SK-N-SH (cell line): Measurements from ENCODE around the gene CUL7. TPM values are rescaled to one million over a fixed set of nuclear protein-coding genes. Genes with fewer than 3 reads are reported as not detected.
A peak's percentile ranks its signal among the peaks of the same experiment; 100 is the strongest.

Experiments
- CTCF ChIA-PET: fragments of 300-600, 350-600 bp; formaldehyde crosslinking; extraction: SDS; loops from one replicate; lab custom pipeline; 2021; lab: Yijun Ruan, JAX
- POLR2A ChIA-PET: fragments of 350-600 bp; sonication (Branson Sonifier 250); formaldehyde crosslinking; extraction: SDS; loops from one replicate; lab custom pipeline; 2020; ENCODE audit warnings: antibody characterized with exemption, inconsistent platforms; lab: Yijun Ruan, JAX
- DNase-seq: peaks from one replicate; pipeline ENCODE4 v3.0.0; 2012
- H2AFZ ChIP-seq: fragments of 200-600 bp; sonication (generic); 2 replicates; pipeline ENCODE4 v1.8.1; 2016; ENCODE audit warnings: antibody characterized with exemption, mild to moderate bottlenecking, low read depth
- H3F3A ChIP-seq: fragments of 200-600 bp; sonication (generic); replicated peaks from 2 replicates; pipeline ENCODE3; 2016; ENCODE audit warnings: antibody characterized with exemption, mild to moderate bottlenecking; ENCODE audit not compliant: insufficient read depth
- H3K27ac ChIP-seq, 2 experiments: fragments of 200-500 bp in 1 of 2; fragments of 200-600 bp in 1 of 2; sonication (Bioruptor generic) in 1 of 2; sonication (generic), shearing (Covaris generic) in 1 of 2; 2 replicates each; pipeline versions ENCODE4 v1.5.1 to v1.6.1; 2014 to 2016; ENCODE audit warnings: low read depth in 2 of 2, inconsistent platforms in 1 of 2, low read length in 1 of 2, mild to moderate bottlenecking in 1 of 2, mixed read lengths in 1 of 2
- H3K27me3 ChIP-seq: fragments of 200-600 bp; sonication (generic), shearing (Covaris generic); 2 replicates; pipeline ENCODE4 v1.6.1; 2016; ENCODE audit warnings: mixed run types; ENCODE audit not compliant: insufficient read depth
- H3K36me3 ChIP-seq, 2 experiments: fragments of 200-500 bp in 1 of 2; fragments of 200-600 bp in 1 of 2; sonication (Bioruptor generic) in 1 of 2; sonication (generic) in 1 of 2; replicated peaks in 1 of 2; 2 replicates each; pipeline versions ENCODE3 to v1.5.1; 2014 to 2016; ENCODE audit warnings: low read length in 1 of 2, mild to moderate bottlenecking in 1 of 2; ENCODE audit not compliant: insufficient read depth in 2 of 2, control insufficient read depth in 1 of 2
- H3K4me1 ChIP-seq, 2 experiments: fragments of 200-500 bp in 1 of 2; fragments of 200-600 bp in 1 of 2; sonication (Bioruptor generic) in 1 of 2; sonication (generic), shearing (Covaris generic) in 1 of 2; 2 replicates each; pipeline versions ENCODE4 v1.5.1 to v1.6.1; 2014 to 2016; ENCODE audit warnings: low read depth in 1 of 2, low read length in 1 of 2, mixed run types in 1 of 2; ENCODE audit not compliant: insufficient read depth in 2 of 2, control insufficient read depth in 1 of 2
- H3K4me2 ChIP-seq: fragments of 200-600 bp; sonication (generic), shearing (Covaris generic); 2 replicates; pipeline ENCODE4 v1.6.1; 2017; ENCODE audit warnings: mixed run types
- H3K4me3 ChIP-seq, 2 experiments: fragments of 200-500 bp in 1 of 2; fragments of 200-600 bp in 1 of 2; sonication (Bioruptor generic) in 1 of 2; sonication (generic), shearing (Covaris generic) in 1 of 2; 2 replicates each; pipeline versions ENCODE4 v1.5.1 to v1.8.1; 2014 to 2016; ENCODE audit warnings: low read depth in 2 of 2, inconsistent platforms in 1 of 2, low read length in 1 of 2, mild to moderate bottlenecking in 1 of 2, mixed read lengths in 1 of 2, moderate library complexity in 1 of 2
- H3K79me2 ChIP-seq: fragments of 200-600 bp; sonication (generic); 2 replicates; pipeline ENCODE4 v1.8.1; 2017; ENCODE audit warnings: mild to moderate bottlenecking; ENCODE audit not compliant: insufficient read depth
- H3K9ac ChIP-seq: fragments of 200-600 bp; sonication (generic); 2 replicates; pipeline ENCODE4 v1.6.1; 2017; ENCODE audit warnings: mixed run types
- H3K9me2 ChIP-seq: fragments of 200-600 bp; sonication (generic); 2 replicates; pipeline ENCODE4 v1.6.1; 2017; ENCODE audit warnings: mixed run types
- H3K9me3 ChIP-seq: fragments of 200-600 bp; sonication (generic); 2 replicates; pipeline ENCODE4 v1.6.1; 2017; ENCODE audit warnings: mixed run types, mild to moderate bottlenecking, moderate library complexity
- H4K20me1 ChIP-seq: fragments of 200-600 bp; sonication (generic); 2 replicates; pipeline ENCODE4 v1.6.1; 2017; ENCODE audit warnings: mild to moderate bottlenecking, mixed run types; ENCODE audit not compliant: insufficient read depth
- FOXJ3 ChIP-seq: sonication (generic); formaldehyde crosslinking; IDR thresholded peaks from 2 replicates; pipeline ENCODE4 v1.5.1; 2020; ENCODE audit warnings: mild to moderate bottlenecking, missing genetic modification reagents
- FOXM1 ChIP-seq: IDR thresholded peaks from 2 replicates; pipeline ENCODE4 v1.4.0; 2012; ENCODE audit warnings: low read depth, mild to moderate bottlenecking
- GABPA ChIP-seq: IDR thresholded peaks from 2 replicates; pipeline ENCODE4 v1.4.0; 2012; ENCODE audit warnings: low read depth, mild to moderate bottlenecking
- GATA2 ChIP-seq: sonication (generic); formaldehyde crosslinking; IDR thresholded peaks from 2 replicates; pipeline ENCODE4 v1.5.0; 2020; ENCODE audit warnings: mild to moderate bottlenecking, missing genetic modification reagents
- NFIC ChIP-seq: IDR thresholded peaks from 2 replicates; pipeline ENCODE4 v1.4.0; 2012; ENCODE audit warnings: borderline replicate concordance
- NRF1 ChIP-seq: IDR thresholded peaks from 2 replicates; pipeline ENCODE4 v1.6.1; 2012; ENCODE audit warnings: low read depth, mild to moderate bottlenecking, low read length
- RAD21 ChIP-seq: IDR thresholded peaks from 2 replicates; pipeline ENCODE4 v1.6.1; 2012; ENCODE audit warnings: mild to moderate bottlenecking, low read length
- RCOR1 ChIP-seq: fragments of 150-350 bp; IDR thresholded peaks from 2 replicates; pipeline ENCODE4 v1.6.1; 2017; ENCODE audit warnings: antibody characterized with exemption, low read length
- SIN3A ChIP-seq: IDR thresholded peaks from 2 replicates; pipeline ENCODE4 v1.6.1; 2012; ENCODE audit warnings: low read depth, mild to moderate bottlenecking, low read length, moderate library complexity, borderline replicate concordance
- SMC3 ChIP-seq: IDR thresholded peaks from 2 replicates; pipeline ENCODE4 v1.6.1; 2012; ENCODE audit warnings: low read depth, low read length, improper control_type of control experiment
- TAF1 ChIP-seq: IDR thresholded peaks from 2 replicates; pipeline ENCODE4 v1.6.1; 2012; ENCODE audit warnings: low read depth, mild to moderate bottlenecking, low read length, moderate library complexity, borderline replicate concordance
- TCF12 ChIP-seq: IDR thresholded peaks from 2 replicates; pipeline ENCODE4 v1.4.0; 2012
- TEAD4 ChIP-seq: IDR thresholded peaks from 2 replicates; pipeline ENCODE4 v1.4.0; 2012; ENCODE audit warnings: mild to moderate bottlenecking, borderline replicate concordance; ENCODE audit not compliant: insufficient read depth
- USF1 ChIP-seq: IDR thresholded peaks from 2 replicates; pipeline ENCODE4 v1.4.0; 2012; ENCODE audit warnings: low read depth, borderline replicate concordance
- WGBS: methylation state at CpG from one replicate; pipeline ENCODE4 v1.1.6; 2017; ENCODE audit warnings: low lambda C conversion rate; 5-methylcytosine and 5-hydroxymethylcytosine counted together
- polyA plus RNA-seq, 3 experiments: library from polyadenylated mRNA; depleted of rRNA; stranded (reverse); fragments of >200 nt; gene quantifications; 2 replicates each; pipeline ENCODE4 v1.2.3, GENCODE V29; 2012
- TF ChIP-seq, protein P1 (sequence below): IDR thresholded peaks from 2 replicates; pipeline ENCODE4; 2012
- TF ChIP-seq, protein P2 (sequence below): IDR thresholded peaks from 2 replicates; pipeline ENCODE4 v1.4.0; 2012; ENCODE audit warnings: low read depth

The CUL7 gene
- polyA plus RNA-seq, 1 of the 3 experiments (the other 2 are of a cell fraction), result 46.9 TPM

GRCh38 chr6:43016943-43017334 lies 36.7 kb downstream of the CUL7 start:
- H2AFZ ChIP-seq, result no peak overlapping the region
- H3K9me2 ChIP-seq, result no peaks in the 10 kb centered on the region
- H3F3A ChIP-seq, result peaks cover 26% of the 10 kb centered on the region
- DNase-seq, result no peak
- H4K20me1 ChIP-seq, result peaks cover 12% of the 10 kb centered on the region; the same call in 1 of the 2 replicates
- WGBS, result 89% methylated on average over 8 of the region's 12 CpGs
- H3K4me3 ChIP-seq, result no peak overlapping the region
- H3K27me3 ChIP-seq, result no peaks in the 10 kb centered on the region
- POLR2A ChIA-PET, result interaction anchor here (0.7 kb wide), 1 partner anchor 33 kb away, joined by 3 read pairs; the partner anchor contains the start of gene PPP2R5D
- H3K9me3 ChIP-seq, result no peaks in the 10 kb centered on the region
- H3K36me3 ChIP-seq, result peaks cover 24 to 44% of the 10 kb centered on the region in 2 experiments
- CTCF ChIA-PET, result interaction anchor here (1.0 to 3.6 kb wide), 3 partner anchors 37 to 126 kb away, joined by 3 to 12 read pairs (median 4); partner anchors contain the start of gene CUL7
- H3K27ac ChIP-seq, result no peak overlapping the region
- peak overlapping the region; percentile 79; the same call in 1 of the 2 replicates for H3K4me2 ChIP-seq
- H3K4me1 ChIP-seq, result peaks cover 3 to 44% of the 10 kb centered on the region in 2 experiments; a peak in 3 of 4 replicates
- TF ChIP-seq NFIC (no peak), FOXM1 (no peak), RAD21 (no peak), RCOR1 (no peak), SIN3A (no peak), GABPA (no peak), USF1 (no peak), GATA2 (CRISPR knock-in tag) (no peak), TAF1 (no peak), SMC3 (no peak)
- TF ChIP-seq, protein P1, sequence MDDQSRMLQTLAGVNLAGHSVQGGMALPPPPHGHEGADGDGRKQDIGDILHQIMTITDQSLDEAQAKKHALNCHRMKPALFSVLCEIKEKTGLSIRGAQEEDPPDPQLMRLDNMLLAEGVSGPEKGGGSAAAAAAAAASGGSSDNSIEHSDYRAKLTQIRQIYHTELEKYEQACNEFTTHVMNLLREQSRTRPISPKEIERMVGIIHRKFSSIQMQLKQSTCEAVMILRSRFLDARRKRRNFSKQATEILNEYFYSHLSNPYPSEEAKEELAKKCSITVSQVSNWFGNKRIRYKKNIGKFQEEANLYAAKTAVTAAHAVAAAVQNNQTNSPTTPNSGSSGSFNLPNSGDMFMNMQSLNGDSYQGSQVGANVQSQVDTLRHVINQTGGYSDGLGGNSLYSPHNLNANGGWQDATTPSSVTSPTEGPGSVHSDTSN, result no peak
- TF ChIP-seq, protein P2, sequence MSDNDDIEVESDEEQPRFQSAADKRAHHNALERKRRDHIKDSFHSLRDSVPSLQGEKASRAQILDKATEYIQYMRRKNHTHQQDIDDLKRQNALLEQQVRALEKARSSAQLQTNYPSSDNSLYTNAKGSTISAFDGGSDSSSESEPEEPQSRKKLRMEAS, result no peak
- peaks cover 70% of the 10 kb centered on the region for H3K79me2 ChIP-seq
- H3K9ac ChIP-seq, result no peak overlapping the region

DNA sequence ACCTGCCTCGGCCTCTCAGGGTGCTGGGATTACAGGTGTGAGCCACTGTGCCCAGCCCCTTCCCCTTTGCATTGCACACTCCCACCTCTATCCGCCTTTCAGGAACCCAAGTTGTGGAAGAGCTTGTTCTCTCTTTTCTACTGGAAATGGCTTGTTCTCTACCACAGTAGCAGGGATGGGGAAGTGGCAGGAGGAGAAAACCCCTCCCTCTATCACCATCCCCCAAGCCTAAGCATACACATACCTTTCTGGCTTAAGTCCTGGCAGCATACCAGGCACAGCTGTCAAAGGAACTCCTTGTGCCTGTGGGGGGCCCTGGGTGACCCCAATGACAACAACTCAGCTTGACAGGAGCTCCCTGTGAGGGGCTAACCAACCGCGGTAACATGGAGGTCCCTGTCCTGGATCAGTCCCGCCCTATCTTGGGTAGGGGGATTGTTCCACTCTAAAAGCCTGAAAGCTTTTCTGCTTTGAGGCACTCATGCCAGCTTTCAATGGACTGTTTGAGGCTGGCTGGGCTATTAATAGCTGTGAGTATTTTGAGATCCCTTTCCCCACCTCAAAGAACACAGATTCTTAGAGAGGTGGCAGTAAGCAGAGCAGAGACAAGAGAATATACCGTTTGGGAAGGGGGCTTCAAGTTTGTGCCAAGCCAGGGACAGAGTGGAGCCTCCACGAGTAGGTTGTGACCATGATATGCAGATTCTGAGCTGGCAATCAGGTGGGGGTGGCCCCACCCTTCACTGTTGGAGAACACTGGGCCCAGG lies 37.3 kb downstream of the CUL7 start:
- no peak overlapping the region for H2AFZ ChIP-seq
- WGBS, result 83% methylated on average over 6 of the region's 7 CpGs
- no peaks in the 10 kb centered on the region for H3K9me2 ChIP-seq
- peaks cover 24 to 50% of the 10 kb centered on the region in 2 experiments for H3K36me3 ChIP-seq
- no peak overlapping the region for H3K27ac ChIP-seq
- no peak for DNase-seq
- no peak overlapping the region for H3K4me3 ChIP-seq
- H3K4me2 ChIP-seq, result peak overlapping the region; percentile 79; the same call in 1 of the 2 replicates
- no peaks in the 10 kb centered on the region for H3K27me3 ChIP-seq
- no peaks in the 10 kb centered on the region for H3K9me3 ChIP-seq
- no peak overlapping the region for H3K9ac ChIP-seq
- peaks cover 27% of the 10 kb centered on the region for H3F3A ChIP-seq
- H3K4me1 ChIP-seq, result peaks cover 3 to 46% of the 10 kb centered on the region in 2 experiments; a peak in 3 of 4 replicates
- H4K20me1 ChIP-seq, result peaks cover 12% of the 10 kb centered on the region; the same call in 1 of the 2 replicates
- ChIA-PET POLR2A (interaction anchor here (0.7 to 0.8 kb wide), 2 partner anchors 32 to 127 kb away, joined by 3 read pairs; partner anchors contain the start of gene PPP2R5D), CTCF (interaction anchor here (0.8 to 3.6 kb wide), 4 partner anchors 32 to 127 kb away, joined by 3 to 12 read pairs (median 4); partner anchors contain the start of genes CUL7 and PPP2R5D)
- H3K79me2 ChIP-seq, result peaks cover 70% of the 10 kb centered on the region
- TF ChIP-seq, protein P2, result no peak
- TF ChIP-seq RCOR1 (no peak), FOXJ3 (CRISPR knock-in tag) (no peak), TCF12 (no peak), NRF1 (no peak), TEAD4 (no peak)
